Tibial nerve (tissue), 4 donors: ENCODE measurements around the gene SP5. TPM values are rescaled to one million over a fixed set of nuclear protein-coding genes. Genes with fewer than 3 reads are reported as not detected.

ENCODE experiments used
- DNase-seq, 2 donors: peaks; one replicate each; pipeline ENCODE4 v3.0.0-alpha.2; 2019; ENCODE audit warnings: low spot score in 2 of 2
- H3K27ac ChIP-seq, 4 donors: fragments of 200-600 bp; sonication (generic) in 3 of 4; one replicate each; pipeline ENCODE4 v1.5.1; 2017 to 2019; ENCODE audit warnings: mild to moderate bottlenecking in 1 of 4
- H3K27me3 ChIP-seq, 2 donors: fragments of 200-600 bp; sonication (generic) in 1 of 2; one replicate each; pipeline versions ENCODE4 v1.5.1 to v1.6.0; 2017 to 2019
- H3K36me3 ChIP-seq, 3 donors: fragments of 200-600 bp; sonication (generic); one replicate each; pipeline ENCODE4 v1.5.1; 2018 to 2019
- H3K4me1 ChIP-seq, 4 donors: fragments of 200-600 bp; sonication (generic) in 3 of 4; one replicate each; pipeline ENCODE4 v1.5.1; 2017 to 2019
- H3K4me3 ChIP-seq, 4 donors: fragments of 200-600 bp; sonication (generic) in 3 of 4; one replicate each; pipeline ENCODE4 v1.5.1; 2017 to 2019; ENCODE audit warnings: mild to moderate bottlenecking in 1 of 4, moderate library complexity in 1 of 4
- H3K9me3 ChIP-seq, 4 donors: fragments of 200-600 bp; sonication (generic) in 3 of 4; one replicate each; pipeline ENCODE4 v1.5.1; 2017 to 2019
- EP300 ChIP-seq, 2 donors: sonication (generic); formaldehyde crosslinking; IDR thresholded peaks; one replicate each; pipeline ENCODE4 v1.6.1; 2017; ENCODE audit warnings: antibody characterized with exemption in 2 of 2, mild to moderate bottlenecking in 1 of 2
- POLR2A ChIP-seq, 2 donors: fragments of 450-650 bp; IDR thresholded peaks; one replicate each; pipeline ENCODE4 v1.6.1; 2017; ENCODE audit warnings: antibody characterized with exemption in 2 of 2, mild to moderate bottlenecking in 2 of 2, moderate library complexity in 2 of 2
- WGBS, 2 donors: methylation state at CpG; one replicate each; pipeline ENCODE4 v1.1.5; 2018; 5-methylcytosine and 5-hydroxymethylcytosine counted together
- total RNA-seq, 4 donors: library from RNA; depleted of rRNA; stranded (reverse); fragments of >200 nt; gene quantifications; one replicate each; pipeline ENCODE4 v1.1.0, GENCODE V29; 2016
- TF ChIP-seq, protein P1 (sequence below), 5 experiments: fragments of 200-600 bp in 3 of 5; fragments of 450-650 bp in 2 of 5; sonication (generic) in 3 of 5; IDR thresholded peaks; one replicate each; pipeline ENCODE4 v1.5.1; 2016 to 2019; ENCODE audit warnings: antibody characterized with exemption in 5 of 5, mild to moderate bottlenecking in 3 of 5, moderate library complexity in 2 of 5

Gene SP5
- total RNA-seq, 4 donors from 2014 or later = 6.6 to 14.1 (median 8.4) TPM

DNA sequence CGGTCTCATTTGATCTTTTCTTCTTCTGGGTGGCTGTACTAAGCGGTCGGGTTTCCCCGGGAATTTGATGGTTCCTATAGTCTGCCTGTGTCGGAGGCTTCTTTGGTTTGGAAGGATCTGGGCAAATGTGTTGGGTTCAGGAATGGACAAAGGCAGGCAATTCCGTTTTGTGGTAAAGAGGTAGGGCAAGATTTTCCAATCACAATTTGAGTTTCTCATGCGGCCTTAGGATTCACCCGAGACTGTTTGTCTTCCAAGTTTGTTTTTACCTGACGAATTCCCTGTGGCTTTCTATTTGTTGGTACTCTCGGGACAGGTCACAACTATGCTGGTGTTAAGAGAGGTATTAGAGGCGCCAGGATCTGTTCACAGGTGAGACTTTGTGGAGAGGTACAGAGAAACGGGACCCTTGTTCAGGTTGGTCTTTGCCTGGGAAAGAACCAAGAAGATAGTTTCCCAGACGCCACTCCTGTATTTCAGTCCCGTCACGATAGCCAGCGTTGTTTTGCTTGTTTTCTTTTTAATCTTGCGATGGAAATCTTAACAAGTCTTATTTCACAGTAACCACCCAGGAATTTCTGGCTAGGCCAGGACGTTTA is 3.0 kb downstream of the SP5 start:
- WGBS, 2 donors = 28 to 37% methylated on average over 18 of the region's 18 CpGs
- Histone ChIP-seq H3K27ac (no peak overlapping the region), H3K4me1 (peaks cover 0 to 48% (median 29%) of the 10 kb centered on the region in 4 donors), H3K9me3 (no peaks in the 10 kb centered on the region), H3K36me3 (no peaks in the 10 kb centered on the region), H3K27me3 (peaks cover 0 to 70% of the 10 kb centered on the region in 2 donors), H3K4me3 (no peak overlapping the region)
- TF ChIP-seq, protein P1, sequence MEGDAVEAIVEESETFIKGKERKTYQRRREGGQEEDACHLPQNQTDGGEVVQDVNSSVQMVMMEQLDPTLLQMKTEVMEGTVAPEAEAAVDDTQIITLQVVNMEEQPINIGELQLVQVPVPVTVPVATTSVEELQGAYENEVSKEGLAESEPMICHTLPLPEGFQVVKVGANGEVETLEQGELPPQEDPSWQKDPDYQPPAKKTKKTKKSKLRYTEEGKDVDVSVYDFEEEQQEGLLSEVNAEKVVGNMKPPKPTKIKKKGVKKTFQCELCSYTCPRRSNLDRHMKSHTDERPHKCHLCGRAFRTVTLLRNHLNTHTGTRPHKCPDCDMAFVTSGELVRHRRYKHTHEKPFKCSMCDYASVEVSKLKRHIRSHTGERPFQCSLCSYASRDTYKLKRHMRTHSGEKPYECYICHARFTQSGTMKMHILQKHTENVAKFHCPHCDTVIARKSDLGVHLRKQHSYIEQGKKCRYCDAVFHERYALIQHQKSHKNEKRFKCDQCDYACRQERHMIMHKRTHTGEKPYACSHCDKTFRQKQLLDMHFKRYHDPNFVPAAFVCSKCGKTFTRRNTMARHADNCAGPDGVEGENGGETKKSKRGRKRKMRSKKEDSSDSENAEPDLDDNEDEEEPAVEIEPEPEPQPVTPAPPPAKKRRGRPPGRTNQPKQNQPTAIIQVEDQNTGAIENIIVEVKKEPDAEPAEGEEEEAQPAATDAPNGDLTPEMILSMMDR (IDR thresholded peaks at IDR 0.05) = no peak
- TF ChIP-seq POLR2A (IDR thresholded peaks at IDR 0.05) = no peak
- no peak for TF ChIP-seq EP300 (IDR thresholded peaks at IDR 0.05)
- DNase-seq = no peak

DNA sequence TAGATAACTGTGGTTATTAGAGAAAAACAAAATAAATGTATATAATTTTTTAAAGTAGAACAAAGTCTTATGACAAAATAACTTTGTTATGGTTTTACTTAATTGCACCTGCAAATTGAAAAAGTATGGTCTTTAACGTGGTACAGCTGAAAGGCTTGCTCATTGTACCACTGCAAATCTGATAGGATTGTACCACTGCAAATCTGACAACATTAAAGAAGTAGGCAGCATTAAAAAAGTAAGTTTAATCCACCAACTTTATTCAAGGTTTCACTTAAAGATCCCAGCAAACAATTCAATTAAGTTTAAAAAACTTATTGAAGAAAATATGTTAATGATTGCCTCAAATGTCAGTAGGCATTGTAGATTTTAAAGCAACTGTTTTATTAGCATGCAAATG is 4.7 kb downstream of the SP5 start:
- no peak overlapping the region for H3K27ac ChIP-seq
- H3K4me3 ChIP-seq = no peak overlapping the region
- no peaks in the 10 kb centered on the region for H3K9me3 ChIP-seq
- H3K36me3 ChIP-seq = no peaks in the 10 kb centered on the region
- DNase-seq = no peak
- peaks cover 0 to 56% of the 10 kb centered on the region in 2 donors for H3K27me3 ChIP-seq
- H3K4me1 ChIP-seq = peaks cover 0 to 31% (median 19%) of the 10 kb centered on the region in 4 donors
- WGBS, 2 donors = 33 to 49% methylated on average over 1 of the region's 1 CpG
- TF ChIP-seq EP300 (IDR thresholded peaks at IDR 0.05) (no peak), POLR2A (IDR thresholded peaks at IDR 0.05) (no peak)

DNA sequence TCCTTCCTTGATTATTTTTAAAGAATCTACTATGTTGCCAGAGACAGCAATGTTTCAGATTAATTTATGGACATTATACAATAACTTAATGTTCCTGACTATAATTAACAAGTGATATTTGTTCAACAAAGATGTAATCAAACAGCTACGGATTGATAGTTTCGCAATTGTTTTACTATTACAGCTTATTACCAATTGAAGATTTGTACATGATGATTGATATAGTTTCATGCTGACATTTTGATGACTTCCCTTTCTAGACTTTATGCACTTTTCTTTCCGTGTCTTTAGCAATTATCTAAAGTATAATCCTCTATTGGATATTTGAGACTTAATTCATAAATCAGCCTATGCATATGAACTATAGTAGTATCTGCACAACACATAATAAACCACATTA is 6.5 kb downstream of the SP5 start:
- Histone ChIP-seq H3K4me3 (no peak overlapping the region), H3K36me3 (no peaks in the 10 kb centered on the region), H3K9me3 (no peaks in the 10 kb centered on the region), H3K27me3 (peaks cover 0 to 42% of the 10 kb centered on the region in 2 donors), H3K27ac (no peak overlapping the region), H3K4me1 (peaks cover 0 to 13% (median 7%) of the 10 kb centered on the region in 4 donors)
- DNase-seq = no peak
- TF ChIP-seq POLR2A (IDR thresholded peaks at IDR 0.05) = no peak
- TF ChIP-seq EP300 (IDR thresholded peaks at IDR 0.05) = no peak
- TF ChIP-seq, protein P1 (IDR thresholded peaks at IDR 0.05) = no peak
- 83% methylated on average over 3 of the region's 3 CpGs for WGBS, 2 donors

DNA sequence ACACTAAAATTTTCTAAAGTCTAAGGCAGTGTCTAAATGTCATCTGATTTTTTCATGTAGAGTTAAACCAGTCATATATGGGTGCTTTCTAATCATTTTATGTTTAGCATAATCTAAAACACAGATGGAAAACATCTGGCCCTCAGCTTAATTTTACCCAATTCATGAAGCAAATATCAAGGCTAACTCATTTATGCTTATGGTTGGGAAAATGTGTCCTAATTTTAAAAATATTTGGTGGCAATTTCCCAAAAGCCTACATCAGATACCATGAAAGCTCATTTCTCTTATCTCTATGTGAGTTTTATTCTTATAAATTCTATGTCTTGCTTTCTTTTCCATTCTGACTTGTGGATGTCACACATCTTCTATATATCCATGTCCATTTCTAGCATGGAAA is 7.2 kb downstream of the SP5 start:
- Histone ChIP-seq H3K36me3 (no peaks in the 10 kb centered on the region), H3K27ac (no peak overlapping the region), H3K4me3 (no peak overlapping the region), H3K9me3 (no peaks in the 10 kb centered on the region), H3K27me3 (peaks cover 0 to 37% of the 10 kb centered on the region in 2 donors), H3K4me1 (peaks cover 0 to 6% (median under 1%) of the 10 kb centered on the region in 4 donors)
- TF ChIP-seq, protein P1 (IDR thresholded peaks at IDR 0.05) = no peak
- TF ChIP-seq EP300 (IDR thresholded peaks at IDR 0.05) (no peak), POLR2A (IDR thresholded peaks at IDR 0.05) (no peak)
- no peak for DNase-seq

DNA sequence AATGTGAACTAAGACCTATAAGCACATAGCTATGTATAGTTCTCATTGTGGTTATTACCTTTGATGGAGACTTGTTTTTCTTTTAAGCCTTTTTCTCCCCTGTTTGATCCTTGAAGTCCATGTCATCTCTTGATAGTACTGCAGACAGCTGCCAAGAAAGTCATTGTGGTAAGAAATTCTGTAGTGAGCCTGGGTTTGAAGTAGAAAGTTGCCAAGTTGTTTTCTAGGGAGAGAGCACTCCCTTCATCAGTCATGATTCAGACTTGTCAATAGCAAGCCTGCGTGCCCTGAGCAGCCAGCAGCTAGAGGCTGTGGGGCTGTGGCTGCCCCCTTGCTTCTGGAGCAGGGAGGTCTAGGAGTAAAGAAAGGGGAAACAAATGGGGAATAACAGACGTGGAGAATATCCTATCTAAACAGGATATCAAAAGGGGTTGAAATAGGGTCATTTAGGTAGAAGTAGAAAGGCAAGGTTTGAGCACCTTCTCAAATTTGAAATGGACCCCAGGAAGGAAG is 8.4 kb downstream of the SP5 start:
- TF ChIP-seq POLR2A (IDR thresholded peaks at IDR 0.05) (no peak), EP300 (IDR thresholded peaks at IDR 0.05) (no peak)
- TF ChIP-seq, protein P1 (IDR thresholded peaks at IDR 0.05) = no peak

More for the DNA sequence above, 8.4 kb downstream of the SP5 start:
- no peaks in the 10 kb centered on the region for H3K4me1 ChIP-seq
- H3K9me3 ChIP-seq = no peaks in the 10 kb centered on the region
- no peak overlapping the region for H3K4me3 ChIP-seq
- peaks cover 0 to 25% of the 10 kb centered on the region in 2 donors for H3K27me3 ChIP-seq
- no peaks in the 10 kb centered on the region for H3K36me3 ChIP-seq
- 53 to 67% methylated on average over 2 of the region's 2 CpGs for WGBS, 2 donors
- H3K27ac ChIP-seq = no peak overlapping the region
- DNase-seq = no peak
